H1 (cell line): Measurements from ENCODE around the gene NRP2. TPM values are rescaled to one million over a fixed set of nuclear protein-coding genes. Genes with fewer than 3 reads are reported as not detected.

ENCODE experiments used
- EP300 ChIP-seq, 2 experiments: IDR thresholded peaks; 1 replicate in 1 of 2; 2 replicates in 1 of 2; pipeline ENCODE4 v1.6.1; 2011 to 2012; ENCODE audit warnings: low read depth in 2 of 2, low read length in 2 of 2, mild to moderate bottlenecking in 2 of 2, borderline replicate concordance in 1 of 2, inconsistent platforms in 1 of 2, moderate library complexity in 1 of 2
- HDAC2 ChIP-seq, 2 experiments: fragments of 300-600 bp in 1 of 2; sonication (generic) in 1 of 2; IDR thresholded peaks; 2 replicates each; pipeline ENCODE4 v1.6.1; 2011 to 2012; ENCODE audit warnings: low read depth in 2 of 2, low read length in 2 of 2, mild to moderate bottlenecking in 2 of 2, moderate library complexity in 2 of 2, borderline replicate concordance in 1 of 2, inconsistent platforms in 1 of 2
- MAX ChIP-seq: IDR thresholded peaks from 2 replicates; pipeline ENCODE4 v1.6.1; 2012; ENCODE audit warnings: inconsistent platforms
- POLR2AphosphoS5 ChIP-seq: IDR thresholded peaks from 2 replicates; pipeline ENCODE4 v1.6.1; 2011; ENCODE audit warnings: low read depth, low read length
- RBBP5 ChIP-seq: IDR thresholded peaks from 2 replicates; pipeline ENCODE4 v1.7.1; 2012; ENCODE audit warnings: low read depth, mild to moderate bottlenecking, inconsistent platforms, low read length, moderate library complexity, borderline replicate concordance
- polyA plus RNA-seq, 7 experiments: library from polyadenylated mRNA; depleted of rRNA in 3 of 7; stranded (reverse) in 5 of 7; unstranded in 2 of 7; fragments of >200 nt in 5 of 7; fragments of 200-250 nt in 2 of 7; gene quantifications; 1 replicate in 5 of 7; 2 replicates in 1 of 7; 4 replicates in 1 of 7; pipeline versions ENCODE4 v1.2.1 to v1.2.3, GENCODE V29; 2011 to 2013; ENCODE audit warnings: missing spikeins in 2 of 7, mixed read lengths in 2 of 7
- total RNA-seq: library from RNA; stranded (reverse); fragmentation: NEBNext Ultra II Directional; extraction: Animal tissue kit (Norgen Biotek cat#: 25700); gene quantifications from 2 replicates; pipeline ENCODE4 v1.2.1, GENCODE V29; 2021

The NRP2 gene
- total and polyA plus RNA-seq, 2 of the 8 experiments (the other 6 are each of a cell fraction or from before 2014, with no cell fraction given): 32.0 to 37.8 TPM

GRCh38 chr2:205686783-205687640 is 4.7 kb downstream of the NRP2 start (continued):
- no peak for TF ChIP-seq RBBP5
- no peak for TF ChIP-seq HDAC2 (IDR thresholded peaks at IDR 0.05; ENCODE audit: borderline replicate concordance in 1 of 2, low read depth in 2 of 2, low read length in 2 of 2)
- TF ChIP-seq EP300 (IDR thresholded peaks at IDR 0.05; ENCODE audit: borderline replicate concordance in 1 of 2, low read depth in 2 of 2, low read length in 2 of 2): no peak
- TF ChIP-seq MAX: no peak
- no peak for TF ChIP-seq POLR2AphosphoS5
